Measurements from ENCODE around the gene MRPS31.
A peak's percentile ranks its signal among the peaks of the same experiment; 100 is the strongest.

The MRPS31 gene

GRCh38 chr13:40770934-40771618 lies at the start of gene MRPS31:
MRPS31 (minus strand) TSS chr13:40771190; CDS start chr13:40771136, 54 bp downstream.
- DNase-seq: peak; percentile 27

GRCh38 chr13:40819797-40820315 lies 48.9 kb upstream of the MRPS31 start:
- no peak for DNase-seq

GRCh38 chr13:40818926-40819325 lies 47.9 kb upstream of the MRPS31 start:
- DNase-seq: no peak

GRCh38 chr13:40814803-40815202 lies 43.8 kb upstream of the MRPS31 start:
- DNase-seq: no peak

GRCh38 chr13:40813667-40814454 lies 42.9 kb upstream of the MRPS31 start:
- no peak for DNase-seq

- DNase-seq: no peak
Measured at GRCh38 chr13:40812724-40813445, 41.9 kb upstream of the MRPS31 start.

- no peak for DNase-seq
Measured at GRCh38 chr13:40812102-40812501, 41.1 kb upstream of the MRPS31 start.

GRCh38 chr13:40809471-40809870 lies 38.5 kb upstream of the MRPS31 start:
- DNase-seq: no peak

- DNase-seq: no peak
Measured at GRCh38 chr13:40806241-40806640, 35.3 kb upstream of the MRPS31 start.

- no peak for DNase-seq
Measured at GRCh38 chr13:40803316-40803715, 32.3 kb upstream of the MRPS31 start.

- no peak for DNase-seq
Measured at GRCh38 chr13:40801255-40802217, 30.5 kb upstream of the MRPS31 start.

- no peak for DNase-seq
Measured at GRCh38 chr13:40800559-40800958, 29.6 kb upstream of the MRPS31 start.

- no peak for DNase-seq
Measured at GRCh38 chr13:40799508-40799907, 28.5 kb upstream of the MRPS31 start.

- DNase-seq: peak; percentile 7
Measured at GRCh38 chr13:40798380-40798779, 27.4 kb upstream of the MRPS31 start.

- DNase-seq: no peak
Measured at GRCh38 chr13:40796649-40797048, 25.7 kb upstream of the MRPS31 start.

- DNase-seq: no peak
Measured at GRCh38 chr13:40794414-40795368, 23.7 kb upstream of the MRPS31 start.

- no peak for DNase-seq
Measured at GRCh38 chr13:40793339-40793738, 22.3 kb upstream of the MRPS31 start.

GRCh38 chr13:40792284-40793051 lies 21.5 kb upstream of the MRPS31 start:
- no peak for DNase-seq

GRCh38 chr13:40790154-40790616 lies 19.2 kb upstream of the MRPS31 start:
- DNase-seq: no peak

All from NCI-H1436 treated with DMSO at 0.1 percent for 48 hours (cell line).